Measurements from ENCODE around the gene NBAS.

- no peak for TF ChIP-seq CTCF (IDR thresholded peaks at IDR 0.05; ENCODE audit: insufficient read depth, low read depth, low read length)
- no peak for TF ChIP-seq EZH2 (IDR thresholded peaks at IDR 0.05; ENCODE audit: insufficient read depth, low read length)
These were observed 152.4 kb downstream of the NBAS start for GRCh38 chr2:15408759-15409158.

Measured in astrocyte (in vitro differentiated cells and primary cell).